ENCODE measurements around the gene GABRG3.

GABRG3 gene

DNA sequence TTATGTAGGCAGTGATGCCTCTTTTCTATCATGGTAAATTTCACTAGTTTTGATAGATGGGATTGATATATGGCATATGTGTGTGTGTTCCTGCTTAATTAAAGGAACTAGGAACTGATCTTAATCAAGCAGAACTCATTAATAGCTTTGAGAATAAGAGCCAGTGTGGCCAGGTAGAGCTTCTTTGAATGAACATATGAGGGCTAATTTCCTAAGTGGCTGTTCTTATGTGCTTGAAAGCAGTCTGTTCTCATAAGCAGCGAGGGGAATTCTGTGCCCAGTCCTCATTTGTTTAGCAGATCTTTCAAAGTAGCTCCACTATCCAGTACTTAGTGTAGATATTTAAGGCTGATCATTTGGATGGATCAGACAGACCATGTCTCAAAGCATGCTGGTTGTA, 164.2 kb downstream of the GABRG3 start:
- TF ChIP-seq, protein P1, sequence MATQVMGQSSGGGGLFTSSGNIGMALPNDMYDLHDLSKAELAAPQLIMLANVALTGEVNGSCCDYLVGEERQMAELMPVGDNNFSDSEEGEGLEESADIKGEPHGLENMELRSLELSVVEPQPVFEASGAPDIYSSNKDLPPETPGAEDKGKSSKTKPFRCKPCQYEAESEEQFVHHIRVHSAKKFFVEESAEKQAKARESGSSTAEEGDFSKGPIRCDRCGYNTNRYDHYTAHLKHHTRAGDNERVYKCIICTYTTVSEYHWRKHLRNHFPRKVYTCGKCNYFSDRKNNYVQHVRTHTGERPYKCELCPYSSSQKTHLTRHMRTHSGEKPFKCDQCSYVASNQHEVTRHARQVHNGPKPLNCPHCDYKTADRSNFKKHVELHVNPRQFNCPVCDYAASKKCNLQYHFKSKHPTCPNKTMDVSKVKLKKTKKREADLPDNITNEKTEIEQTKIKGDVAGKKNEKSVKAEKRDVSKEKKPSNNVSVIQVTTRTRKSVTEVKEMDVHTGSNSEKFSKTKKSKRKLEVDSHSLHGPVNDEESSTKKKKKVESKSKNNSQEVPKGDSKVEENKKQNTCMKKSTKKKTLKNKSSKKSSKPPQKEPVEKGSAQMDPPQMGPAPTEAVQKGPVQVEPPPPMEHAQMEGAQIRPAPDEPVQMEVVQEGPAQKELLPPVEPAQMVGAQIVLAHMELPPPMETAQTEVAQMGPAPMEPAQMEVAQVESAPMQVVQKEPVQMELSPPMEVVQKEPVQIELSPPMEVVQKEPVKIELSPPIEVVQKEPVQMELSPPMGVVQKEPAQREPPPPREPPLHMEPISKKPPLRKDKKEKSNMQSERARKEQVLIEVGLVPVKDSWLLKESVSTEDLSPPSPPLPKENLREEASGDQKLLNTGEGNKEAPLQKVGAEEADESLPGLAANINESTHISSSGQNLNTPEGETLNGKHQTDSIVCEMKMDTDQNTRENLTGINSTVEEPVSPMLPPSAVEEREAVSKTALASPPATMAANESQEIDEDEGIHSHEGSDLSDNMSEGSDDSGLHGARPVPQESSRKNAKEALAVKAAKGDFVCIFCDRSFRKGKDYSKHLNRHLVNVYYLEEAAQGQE (IDR thresholded peaks at IDR 0.05; ENCODE audit: insufficient read depth in 1 of 2, low read depth in 2 of 2, low read length in 2 of 2) = no peak
- TF ChIP-seq POLR2AphosphoS5 (IDR thresholded peaks at IDR 0.05; ENCODE audit: low read depth, low read length) (no peak), TAF1 (IDR thresholded peaks at IDR 0.05; ENCODE audit: borderline replicate concordance, insufficient read depth, low read length) (no peak), FOXP2 (optimal IDR thresholded peaks at IDR 0.05; ENCODE audit: borderline replicate concordance, extremely low read depth, extremely low read length, insufficient read depth) (no peak), SIN3A (IDR thresholded peaks at IDR 0.05; ENCODE audit: borderline replicate concordance, insufficient read depth, low read length) (no peak)

DNA sequence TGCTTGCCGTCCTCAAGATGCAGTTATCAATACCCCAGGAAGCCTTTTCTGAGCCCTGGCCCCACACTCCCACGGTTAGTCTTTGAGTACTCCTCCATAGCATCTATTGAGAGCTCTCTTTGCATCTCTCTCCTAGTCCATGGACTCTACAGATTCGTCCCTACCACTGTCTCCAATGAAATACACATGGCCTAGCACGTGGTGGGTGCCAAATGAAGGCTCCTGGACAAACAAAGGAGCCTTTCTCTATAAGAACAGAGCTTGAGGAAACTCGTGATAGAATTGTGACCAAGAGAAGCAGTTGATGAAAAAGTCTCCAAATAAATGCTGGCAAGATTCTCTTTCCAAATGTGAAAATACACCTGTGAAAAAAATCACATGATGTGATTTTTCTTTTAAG, 166.1 kb downstream of the GABRG3 start:
- no peak for TF ChIP-seq POLR2AphosphoS5 (IDR thresholded peaks at IDR 0.05; ENCODE audit: low read depth, low read length)
- no peak for TF ChIP-seq FOXP2 (optimal IDR thresholded peaks at IDR 0.05; ENCODE audit: borderline replicate concordance, extremely low read depth, extremely low read length, insufficient read depth)
- TF ChIP-seq, protein P1 (IDR thresholded peaks at IDR 0.05; ENCODE audit: insufficient read depth in 1 of 2, low read depth in 2 of 2, low read length in 2 of 2) = no peak
- no peak for TF ChIP-seq TAF1 (IDR thresholded peaks at IDR 0.05; ENCODE audit: borderline replicate concordance, insufficient read depth, low read length)
- TF ChIP-seq SIN3A (IDR thresholded peaks at IDR 0.05; ENCODE audit: borderline replicate concordance, insufficient read depth, low read length) = no peak

DNA sequence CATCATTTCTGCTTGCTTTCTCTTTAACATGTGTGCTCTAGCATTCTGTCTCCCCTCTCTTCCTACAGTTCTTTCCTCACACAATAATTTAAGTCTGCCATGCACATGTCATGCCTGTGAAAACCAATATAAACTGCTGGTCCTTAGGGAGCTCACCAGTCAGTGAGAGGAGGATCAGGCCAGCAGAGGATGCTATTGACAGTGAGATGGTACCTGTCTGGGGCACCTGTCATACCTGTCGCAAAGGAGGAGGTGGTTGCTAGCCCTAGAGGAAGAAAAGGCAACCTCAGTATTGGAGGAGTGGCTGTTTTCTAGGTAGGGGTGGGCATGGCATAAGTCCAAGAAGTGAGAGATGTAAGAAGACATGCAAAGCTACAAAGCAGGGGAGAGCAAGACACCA, 194.6 kb downstream of the GABRG3 start:
- TF ChIP-seq TAF1 (IDR thresholded peaks at IDR 0.05; ENCODE audit: borderline replicate concordance, insufficient read depth, low read length) (no peak), FOXP2 (optimal IDR thresholded peaks at IDR 0.05; ENCODE audit: borderline replicate concordance, extremely low read depth, extremely low read length, insufficient read depth) (no peak), SIN3A (IDR thresholded peaks at IDR 0.05; ENCODE audit: borderline replicate concordance, insufficient read depth, low read length) (no peak), POLR2AphosphoS5 (IDR thresholded peaks at IDR 0.05; ENCODE audit: low read depth, low read length) (no peak)
- TF ChIP-seq, protein P1 (IDR thresholded peaks at IDR 0.05; ENCODE audit: insufficient read depth in 1 of 2, low read depth in 2 of 2, low read length in 2 of 2) = no peak

DNA sequence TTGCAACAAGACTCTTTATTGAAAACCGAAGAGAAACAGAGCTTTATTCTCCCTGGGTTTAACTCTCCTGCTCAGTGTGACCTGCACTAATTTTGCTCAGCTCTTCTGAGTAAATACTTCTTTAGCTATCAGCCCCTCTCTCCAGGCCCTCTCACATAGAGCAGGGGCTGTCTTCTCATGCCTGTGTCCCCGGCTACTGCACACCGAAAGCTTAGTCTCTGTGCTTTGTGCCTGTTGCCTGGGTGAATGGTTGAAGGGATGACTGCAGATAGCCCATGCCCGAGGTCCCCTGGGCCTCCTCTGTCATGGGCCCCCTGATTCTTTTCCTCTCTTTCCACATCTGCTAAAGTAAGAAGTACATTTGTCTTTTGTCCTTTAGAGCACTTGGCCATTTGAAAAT, 195.9 kb downstream of the GABRG3 start:
- TF ChIP-seq POLR2AphosphoS5 (IDR thresholded peaks at IDR 0.05; ENCODE audit: low read depth, low read length) (no peak), TAF1 (IDR thresholded peaks at IDR 0.05; ENCODE audit: borderline replicate concordance, insufficient read depth, low read length) (no peak), FOXP2 (optimal IDR thresholded peaks at IDR 0.05; ENCODE audit: borderline replicate concordance, extremely low read depth, extremely low read length, insufficient read depth) (no peak), SIN3A (IDR thresholded peaks at IDR 0.05; ENCODE audit: borderline replicate concordance, insufficient read depth, low read length) (no peak)
- TF ChIP-seq, protein P1 (IDR thresholded peaks at IDR 0.05; ENCODE audit: insufficient read depth in 1 of 2, low read depth in 2 of 2, low read length in 2 of 2) = no peak

DNA sequence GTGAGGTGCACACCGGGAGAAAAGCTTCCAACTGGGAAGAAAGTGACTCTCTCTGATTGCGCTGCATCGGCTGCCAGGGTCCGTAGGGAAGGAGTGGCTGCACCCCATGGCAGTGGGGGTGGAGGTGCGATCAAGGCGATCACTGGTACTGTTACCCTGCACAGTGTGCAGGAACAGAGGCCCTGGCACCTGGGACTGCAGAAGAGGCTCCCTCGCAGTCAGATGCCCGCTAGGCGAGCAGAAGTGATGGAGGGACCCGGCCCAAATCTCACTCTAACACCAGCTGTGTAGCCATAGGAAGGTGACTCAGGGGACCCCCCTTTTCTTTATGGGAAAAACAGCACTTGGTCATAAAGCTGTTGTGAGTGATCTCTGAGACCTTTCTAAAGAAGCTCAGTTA, 196.8 kb downstream of the GABRG3 start:
- TF ChIP-seq FOXP2 (optimal IDR thresholded peaks at IDR 0.05; ENCODE audit: borderline replicate concordance, extremely low read depth, extremely low read length, insufficient read depth) (no peak), POLR2AphosphoS5 (IDR thresholded peaks at IDR 0.05; ENCODE audit: low read depth, low read length) (no peak), TAF1 (IDR thresholded peaks at IDR 0.05; ENCODE audit: borderline replicate concordance, insufficient read depth, low read length) (no peak), SIN3A (IDR thresholded peaks at IDR 0.05; ENCODE audit: borderline replicate concordance, insufficient read depth, low read length) (no peak)
- TF ChIP-seq, protein P1 (IDR thresholded peaks at IDR 0.05; ENCODE audit: insufficient read depth in 1 of 2, low read depth in 2 of 2, low read length in 2 of 2) = no peak

All from PFSK-1 (cell line).